HG02852 (cell line): Measurements from ENCODE around the gene DZIP1.

ENCODE experiments used
- ATAC-seq: cut with Tn5 transposase; IDR thresholded peaks from one replicate; pipeline ENCODE4 v1.9.1; 2021; ENCODE audit warnings: mild to moderate bottlenecking, moderate library complexity; ENCODE audit not compliant: unreplicated experiment

The DZIP1 gene

DNA sequence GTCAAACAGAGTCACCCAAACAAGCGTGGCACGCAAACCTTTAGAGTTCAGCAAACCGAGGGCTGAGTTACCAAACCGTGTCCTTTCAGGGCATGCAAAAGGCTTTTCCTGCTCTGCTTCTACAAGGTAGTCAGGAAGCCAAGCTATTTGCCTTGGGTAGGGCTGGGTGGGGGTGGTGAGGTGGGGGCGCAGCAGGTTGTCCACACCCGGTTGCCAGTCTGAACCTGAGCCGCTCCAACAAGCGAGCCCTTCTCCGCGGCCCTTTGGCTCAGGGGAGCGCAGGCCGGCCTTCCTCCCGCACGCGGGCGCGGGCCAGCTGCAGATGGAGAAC, 92.3 kb downstream of the DZIP1 start:
- no peak for ATAC-seq

DNA sequence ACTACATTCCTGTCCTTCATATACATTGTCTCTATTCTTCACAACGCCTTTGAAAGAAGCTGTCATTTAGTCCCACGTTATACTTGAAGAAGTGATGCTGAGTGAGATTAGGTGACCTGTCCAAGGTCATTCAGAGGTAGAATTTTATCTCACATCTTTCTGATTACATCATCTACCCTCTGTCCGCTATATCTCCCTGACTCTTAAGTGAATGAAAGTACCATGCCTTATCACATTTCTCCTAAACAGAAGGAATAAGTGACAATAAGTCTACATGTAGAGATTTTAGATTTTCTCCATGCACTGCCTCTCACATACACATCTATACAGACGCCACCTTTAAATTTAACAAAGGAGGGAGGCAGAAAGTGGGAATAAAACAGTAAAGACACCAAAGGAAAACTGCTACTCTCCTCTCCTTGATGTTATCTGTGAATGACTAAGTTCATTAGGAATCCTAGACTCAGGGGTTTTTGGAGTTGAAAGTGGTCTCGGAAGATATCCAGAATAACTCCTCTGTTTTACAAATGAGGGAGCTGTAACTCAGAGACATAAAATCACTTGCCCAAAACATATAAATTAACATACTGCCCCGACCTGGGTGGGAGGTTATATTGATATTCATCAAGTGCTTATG, 96.9 kb downstream of the DZIP1 start:
- no peak for ATAC-seq

DNA sequence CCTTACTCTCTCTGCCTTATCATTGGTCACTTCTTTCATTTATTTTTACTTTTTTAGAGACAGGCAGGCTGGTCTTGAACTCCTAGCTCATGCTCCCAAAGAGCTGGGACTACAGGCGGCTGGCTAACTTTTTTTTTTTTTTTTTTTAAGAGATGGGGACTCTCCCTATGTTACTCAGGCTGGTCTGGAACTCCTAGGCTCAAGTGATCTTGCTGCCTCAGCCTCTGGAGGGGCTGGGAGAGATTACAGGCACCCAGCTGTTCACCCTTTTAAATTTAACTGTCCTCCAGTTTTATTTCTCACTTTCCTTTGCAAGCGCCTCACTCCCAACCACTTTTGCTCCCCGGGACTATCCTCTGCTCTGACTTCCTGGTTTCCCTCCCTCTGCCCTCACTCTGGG, 97.6 kb downstream of the DZIP1 start:
- no peak for ATAC-seq

DNA sequence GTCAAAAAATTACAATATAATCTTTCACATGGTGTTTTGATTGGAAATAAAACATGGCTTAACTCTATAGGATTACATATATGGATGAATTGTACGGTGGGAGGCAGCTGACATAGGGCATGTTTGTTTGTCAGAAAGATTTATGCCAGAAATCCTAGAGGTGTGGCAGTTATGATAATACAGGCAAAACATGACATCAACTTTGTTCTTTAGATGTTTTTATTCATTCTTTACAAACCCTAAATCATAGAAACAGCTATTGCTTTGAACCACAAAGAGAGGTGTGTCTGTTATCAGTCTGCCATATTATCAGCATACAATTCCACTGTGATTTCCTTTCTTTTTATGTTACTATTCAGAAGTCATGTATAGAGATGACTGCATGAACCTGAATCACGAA, 100.2 kb downstream of the DZIP1 start:
- ATAC-seq: no peak

DNA sequence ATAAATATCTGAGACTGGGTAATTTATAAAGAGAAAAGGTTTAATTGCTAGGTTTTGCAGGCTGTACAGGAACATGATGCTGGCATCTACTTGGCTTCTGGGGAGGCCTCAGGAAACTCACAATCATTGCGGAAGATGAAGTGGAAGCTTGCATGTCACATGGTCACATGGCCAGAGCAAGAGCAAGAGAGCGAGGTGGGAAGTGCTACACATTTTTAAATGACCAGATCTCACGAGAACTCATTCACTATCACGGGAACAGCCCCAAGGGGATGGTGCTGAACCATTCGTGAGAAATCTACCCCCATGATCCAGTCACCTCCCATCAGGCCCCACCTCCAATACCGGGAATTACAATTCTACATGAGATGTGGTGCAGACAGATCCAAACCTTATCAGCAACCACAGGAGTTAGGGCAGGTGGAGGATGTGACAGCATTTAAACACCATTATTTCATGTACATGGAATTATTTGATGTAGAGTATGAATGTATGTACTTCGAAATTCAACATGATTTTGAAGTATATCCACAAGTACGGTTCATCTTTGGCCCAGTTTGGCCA, 102.5 kb downstream of the DZIP1 start:
- ATAC-seq: no peak

DNA sequence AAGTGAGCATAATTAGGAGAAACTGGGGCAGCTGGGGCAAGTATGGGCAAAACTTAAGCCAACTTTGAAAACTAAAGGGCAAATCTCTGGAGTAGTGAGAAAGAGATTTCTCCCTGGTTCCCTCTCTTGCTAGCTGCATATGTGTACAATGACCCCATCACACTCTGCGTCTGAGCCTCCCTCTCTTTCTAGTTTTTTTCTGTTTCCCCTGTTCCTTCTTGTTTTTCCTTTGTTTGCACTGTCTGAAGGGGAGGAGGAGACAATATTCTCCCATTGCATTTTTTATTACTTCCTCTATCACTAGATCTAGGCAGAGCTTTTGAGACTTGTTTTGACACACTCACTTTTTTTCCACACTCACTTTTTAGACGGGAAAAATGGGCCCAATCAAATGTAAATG, 103.2 kb downstream of the DZIP1 start:
- no peak for ATAC-seq

DNA sequence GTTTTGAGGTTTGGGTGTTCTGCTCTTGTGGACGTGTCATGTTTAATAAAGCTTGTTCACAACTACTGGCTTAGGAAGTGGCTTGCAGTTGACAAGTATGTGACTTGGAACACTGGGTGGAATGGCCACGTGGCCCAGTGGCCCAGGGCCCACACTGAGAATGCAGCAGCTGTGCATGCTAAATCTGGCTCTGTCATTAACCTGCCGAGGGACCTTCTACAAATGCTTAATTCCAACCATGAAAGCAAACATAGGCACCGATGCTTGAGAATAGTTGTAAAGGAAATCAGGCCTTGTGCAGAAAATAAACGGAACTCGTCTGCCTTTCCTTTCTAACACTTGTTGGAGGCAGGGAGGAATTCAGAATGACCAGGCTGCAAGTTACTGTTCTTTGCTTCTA, 103.6 kb downstream of the DZIP1 start:
- ATAC-seq: no peak

DNA sequence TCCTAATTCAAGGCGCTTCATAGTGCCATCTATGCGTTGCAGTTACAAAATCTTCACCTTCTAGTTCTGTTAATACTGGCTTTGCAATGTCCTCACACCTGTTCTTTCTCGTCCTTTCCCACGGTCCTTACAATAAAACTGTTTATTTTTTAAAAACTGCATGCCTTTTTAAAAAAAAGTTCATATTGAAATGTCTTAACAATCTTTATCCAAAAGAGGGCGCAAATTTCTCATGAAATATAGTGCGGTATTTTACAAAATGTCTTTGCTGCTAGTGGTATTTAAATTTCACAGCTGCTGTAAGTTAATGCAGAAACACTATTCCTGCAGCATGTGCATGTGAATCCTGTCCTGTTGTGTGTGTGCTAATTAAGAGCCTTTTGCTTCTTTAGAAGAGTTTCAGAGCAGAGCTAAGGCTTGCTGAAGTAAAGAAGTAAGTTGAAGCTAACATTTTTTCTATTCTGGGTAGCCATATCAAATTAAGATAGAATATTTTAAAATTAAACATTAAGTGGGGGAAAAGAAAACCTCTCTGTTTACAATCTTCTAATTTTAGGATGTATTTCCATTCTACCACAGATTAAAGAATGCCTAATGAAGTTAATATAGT, 107.8 kb downstream of the DZIP1 start:
- ATAC-seq: no peak

DNA sequence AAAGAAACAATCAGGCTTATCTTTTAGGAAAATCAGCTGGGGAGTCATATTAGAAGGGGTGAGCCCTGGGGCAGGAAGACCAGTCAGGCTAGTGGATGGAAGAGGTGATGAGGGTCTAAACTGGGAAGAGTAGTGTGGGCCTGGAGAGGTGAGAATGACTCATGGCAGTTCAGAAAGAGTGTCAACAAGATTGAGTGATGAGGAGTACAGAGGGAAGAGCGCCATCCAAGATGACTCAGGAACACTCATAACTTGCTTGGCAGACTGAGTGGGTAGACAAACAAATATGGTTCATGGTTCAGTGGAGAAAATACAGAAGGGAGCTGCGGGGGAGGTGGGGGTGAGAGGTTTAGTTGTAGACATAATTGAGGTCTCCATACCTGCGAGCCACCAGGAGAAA, 109.3 kb downstream of the DZIP1 start:
- ATAC-seq: peak; percentile 76

DNA sequence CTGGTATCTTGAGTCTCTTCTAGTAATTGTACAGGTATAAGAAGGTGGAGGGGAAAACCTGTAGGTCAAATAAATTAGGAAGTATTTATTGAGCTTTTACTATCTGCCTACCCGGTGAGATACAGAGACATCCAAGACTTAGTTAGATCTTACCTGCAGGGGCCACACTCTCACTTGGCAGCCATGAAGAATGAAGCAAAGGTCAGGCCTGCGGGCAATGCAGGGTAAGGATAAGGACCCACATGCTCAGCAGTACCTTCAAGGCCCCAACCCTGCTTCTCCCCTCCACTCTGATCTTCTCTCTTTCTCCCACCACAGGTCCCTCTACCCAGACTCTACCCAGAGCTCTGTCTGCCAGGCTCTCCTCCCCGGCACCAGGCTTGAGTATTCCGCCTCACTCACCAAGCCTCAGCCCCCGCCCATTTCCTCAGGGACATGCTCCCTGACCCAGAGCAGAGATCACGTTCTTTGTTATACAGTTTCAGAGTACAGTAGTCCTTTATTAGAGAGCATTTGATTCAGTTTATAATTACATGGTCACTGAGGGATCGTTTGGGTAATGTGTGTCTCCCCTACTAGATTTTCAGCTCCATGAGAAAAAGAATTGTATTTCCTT, 110.9 kb downstream of the DZIP1 start:
- no peak for ATAC-seq

DNA sequence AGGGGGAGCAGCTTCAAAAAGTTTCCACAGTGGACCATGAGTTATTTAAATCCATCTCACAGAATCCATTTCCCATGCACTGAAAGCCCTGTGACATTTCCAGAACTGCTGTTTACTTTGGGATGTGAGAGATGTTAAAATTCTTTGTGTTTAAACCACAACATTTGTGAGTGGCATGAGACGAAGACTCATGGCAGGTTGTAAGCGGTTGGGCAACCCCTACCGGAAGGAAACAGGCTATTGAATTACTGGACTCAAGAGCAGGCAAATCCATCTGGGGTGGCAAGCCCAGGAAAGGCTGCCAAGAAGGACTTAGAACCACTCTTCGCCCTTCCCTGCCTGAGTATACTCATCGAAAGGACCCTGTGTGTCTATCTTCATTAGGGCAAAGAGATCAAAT, 114.3 kb downstream of the DZIP1 start:
- ATAC-seq: no peak
